ELF-1 (cell line): ENCODE data around the gene PCDHB15.
"Not testable (repeated sequence)": the region's sequence is repeated elsewhere in the genome, so short reads cannot be mapped to it uniquely, and the experiment has no call there.

Experiments used
- DNase-seq: peaks from one replicate; pipeline ENCODE4 v3.0.0-alpha.2; 2016; ENCODE audit warnings: low read depth, low spot score

Gene PCDHB15

GRCh38 chr5:141247434-141247833 lies 2.2 kb downstream of the PCDHB15 start:
- DNase-seq = not testable (repeated sequence)

- no peak for DNase-seq
These were observed 5.4 kb downstream of the PCDHB15 start for GRCh38 chr5:141250576-141250975.

GRCh38 chr5:141258464-141258863 lies 13.3 kb downstream of the PCDHB15 start:
- DNase-seq = no peak

DNA sequence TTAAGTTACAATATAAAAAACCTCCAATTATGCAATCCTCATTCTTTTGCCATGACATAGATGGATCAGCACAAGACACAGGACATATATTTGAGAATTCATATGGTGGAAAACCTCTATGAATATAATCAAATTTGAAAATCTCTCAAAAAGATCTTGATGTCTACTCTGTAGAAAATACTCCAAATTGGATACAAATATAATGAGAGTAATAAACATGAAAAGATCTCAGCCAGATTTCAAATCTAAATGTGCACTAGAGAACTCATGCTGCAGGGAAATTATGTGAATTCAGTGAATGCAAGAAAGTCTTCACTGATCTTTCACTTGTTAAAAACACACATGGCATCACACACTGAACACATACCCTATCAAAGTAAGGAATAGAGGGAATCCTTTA lies 13.8 kb downstream of the PCDHB15 start:
- DNase-seq = no peak

DNA sequence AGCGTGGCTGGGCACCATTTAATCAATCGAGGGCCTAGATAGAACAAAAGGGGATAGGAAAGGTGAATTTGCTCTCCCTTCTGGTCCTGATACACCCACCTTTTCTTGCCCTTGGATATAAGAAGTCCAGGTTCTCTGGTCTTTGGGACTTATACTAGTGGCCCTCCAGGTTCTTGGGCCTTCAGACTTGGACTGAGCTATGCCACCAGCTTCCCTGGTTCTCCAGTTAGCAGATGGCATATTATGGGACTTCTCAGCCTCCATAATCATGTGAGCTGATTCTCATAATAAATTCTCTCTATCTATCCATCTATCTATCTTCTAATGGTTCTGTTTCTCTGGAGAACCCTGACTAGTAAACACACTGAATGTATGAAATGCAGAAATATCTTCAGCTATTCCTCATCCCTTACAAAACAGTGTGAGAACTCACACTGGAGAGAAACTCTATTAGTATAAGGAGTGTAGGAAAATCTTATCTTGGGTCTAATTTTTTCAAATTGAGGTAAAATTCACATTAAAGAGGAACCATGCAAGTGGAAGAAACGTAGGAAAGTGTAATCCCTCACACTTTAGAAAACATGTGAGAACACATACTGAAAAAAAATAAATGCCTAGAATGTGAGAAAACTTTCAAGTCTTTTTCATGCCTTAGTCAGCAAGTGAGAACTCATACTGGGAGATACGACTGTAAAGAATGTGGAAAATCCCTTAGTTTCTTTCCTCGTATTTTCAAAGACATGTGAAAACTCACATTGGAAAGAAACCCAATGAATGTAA lies 15.5 kb downstream of the PCDHB15 start:
- no peak for DNase-seq

GRCh38 chr5:141261238-141261546 lies 16.0 kb downstream of the PCDHB15 start:
- DNase-seq = no peak

DNA sequence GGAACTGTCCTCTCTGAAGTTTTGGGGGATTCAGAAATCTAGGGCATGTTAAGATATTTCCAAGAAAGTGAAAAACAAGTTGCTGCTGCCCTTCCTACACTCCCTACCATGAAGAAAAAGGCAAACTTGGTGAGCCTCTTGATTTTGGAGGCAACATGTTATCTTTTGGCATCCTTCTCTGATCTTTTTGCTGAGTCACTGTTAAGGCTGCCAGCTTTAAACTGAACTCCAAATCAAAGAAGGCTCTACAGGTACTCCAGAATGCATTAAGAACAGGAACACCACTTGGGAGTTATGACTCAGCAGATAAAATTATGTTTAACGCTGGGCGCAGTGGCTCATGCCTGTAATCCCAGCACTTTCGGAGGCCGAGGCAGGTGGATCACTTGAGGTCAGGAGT lies 24.0 kb downstream of the PCDHB15 start:
- no peak for DNase-seq

GRCh38 chr5:141272906-141273305 lies 27.7 kb downstream of the PCDHB15 start:
- no peak for DNase-seq

DNA sequence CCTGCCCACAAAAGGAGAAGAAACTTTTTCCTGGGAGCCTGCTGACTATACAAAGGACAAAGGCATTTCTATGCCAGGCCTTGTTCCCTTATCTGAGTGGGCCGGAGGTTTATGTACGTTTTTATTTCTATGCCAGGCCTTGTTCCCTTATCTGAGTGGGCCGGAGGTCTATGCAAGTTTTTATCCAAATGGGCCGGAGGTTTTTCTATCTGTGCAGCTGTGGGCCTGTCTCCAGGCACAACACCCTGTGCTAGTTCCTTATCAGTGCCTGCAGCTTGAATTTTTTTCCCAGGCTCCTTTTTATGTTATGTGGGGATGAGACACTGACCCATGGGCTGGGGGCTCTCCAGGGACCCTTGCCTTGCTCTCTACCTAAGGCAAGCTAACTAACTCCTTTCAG lies 53.2 kb downstream of the PCDHB15 start:
- no peak for DNase-seq
